ENCODE data around the gene NES. TPM values are rescaled to one million over a fixed set of nuclear protein-coding genes. Genes with fewer than 3 reads are reported as not detected.

The NES gene
- total and polyA plus RNA-seq, 2 of the 8 experiments (the other 6 are each of a cell fraction or from before 2014, with no cell fraction given), result 13.3 to 135 TPM

GRCh38 chr1:156691191-156691590 is 14.0 kb upstream of the NES start:
- no peak overlapping the region for H2AFZ ChIP-seq (ENCODE audit: low read length)
- peaks cover 10% of the 10 kb centered on the region; the same call in 1 of the 2 replicates for H3K23me2 ChIP-seq (ENCODE audit: low read depth, low read length)
- peak overlapping the region in 2 of 4 experiments; percentile 7 to 49; a peak in 3 of 8 replicates for H3K4me3 ChIP-seq (ENCODE audit: extremely low read depth in 1 of 4, insufficient read depth in 2 of 4, low read depth in 3 of 4, low read length in 4 of 4)
- H3K36me3 ChIP-seq (ENCODE audit: control insufficient read depth in 2 of 4, insufficient read depth in 4 of 4, low read length in 3 of 4), result no peaks in the 10 kb centered on the region
- peak in 1 of 2 experiments; percentile 66 for DNase-seq (ENCODE audit: low read depth in 1 of 2, low spot score in 2 of 2)
- H3K4ac ChIP-seq (replicated peaks; ENCODE audit: insufficient read length, low read depth, low read length), result no peak overlapping the region
- peak overlapping the region; percentile 14 to 72 for H3K4me2 ChIP-seq (ENCODE audit: insufficient read depth in 1 of 2, low read depth in 2 of 2, low read length in 2 of 2)
- no peak overlapping the region for H2BK15ac ChIP-seq (ENCODE audit: low read length)
- H2BK120ac ChIP-seq (replicated peaks; ENCODE audit: low read depth, low read length), result no peak overlapping the region
- H3K9me3 ChIP-seq (ENCODE audit: insufficient read depth in 2 of 2, low read depth in 1 of 2, low read length in 1 of 2), result no peaks in the 10 kb centered on the region
- H4K5ac ChIP-seq (ENCODE audit: insufficient read length, low read depth, low read length), result peak overlapping the region; percentile 37
- no peaks in the 10 kb centered on the region for H3K79me2 ChIP-seq (ENCODE audit: control insufficient read depth in 1 of 2, insufficient read depth in 2 of 2, low read length in 2 of 2)
- H2BK5ac ChIP-seq (ENCODE audit: low read depth, low read length), result peak overlapping the region; percentile 97; the same call in 1 of the 2 replicates
- H3K56ac ChIP-seq (replicated peaks; ENCODE audit: insufficient read length, low read depth, low read length), result no peak overlapping the region
- no peak overlapping the region for H3K23ac ChIP-seq (ENCODE audit: insufficient read length)
- peak overlapping the region; percentile 78; the same call in 1 of the 2 replicates for H2BK12ac ChIP-seq (ENCODE audit: low read depth, low read length)
- no peak overlapping the region for H3K9ac ChIP-seq (replicated peaks in 1 of 4; ENCODE audit: extremely low read depth in 1 of 4, low read depth in 3 of 4, low read length in 3 of 4)
- 31% methylated on average over 9 of the region's 10 CpGs; no CpG with 5 or more reads in 1 of the 2 experiments for WGBS, 2 experiments (ENCODE audit: extremely low coverage in 1 of 2, insufficient coverage in 1 of 2, insufficient read length in 1 of 2, insufficient replicate concordance in 2 of 2, low coverage in 1 of 2, low lambda C conversion rate in 2 of 2, missing lambda C conversion rate in 1 of 2)
- H3K14ac ChIP-seq (ENCODE audit: insufficient read length), result no peak overlapping the region
- H4K8ac ChIP-seq (ENCODE audit: extremely low read depth, insufficient read depth, low read length), result no peak overlapping the region
- peaks cover 0 to 7% (median 0%) of the 10 kb centered on the region in 4 experiments; a peak in 2 of 7 replicates for H3K27me3 ChIP-seq (replicated peaks in 1 of 4; ENCODE audit: control insufficient read depth in 3 of 4, extremely low read depth in 1 of 4, insufficient read depth in 3 of 4, low read length in 3 of 4)
- FAIRE-seq, result no peak
- H4K20me1 ChIP-seq (replicated peaks in 1 of 2; ENCODE audit: control insufficient read depth in 1 of 2, insufficient read depth in 2 of 2, low read length in 2 of 2), result no peaks in the 10 kb centered on the region
- ChIA-PET POLR2A (ENCODE audit: partially characterized antibody) (interaction anchor here (0.7 to 13.9 kb wide), 11 partner anchors 9 to 169 kb away, joined by 3 to 530 read pairs (median 8); partner anchors contain the start of genes CRABP2, HDGF, ISG20L2 and METTL25B), CTCF (ENCODE audit: partially characterized antibody) (interaction anchor here (0.6 to 66.0 kb wide), 25 partner anchors 4 to 236 kb away, joined by 3 to 4284 read pairs (median 11); partner anchors contain the start of genes BCAN, CRABP2, HAPLN2 and INSRR)
- H2BK20ac ChIP-seq (ENCODE audit: low read length), result peak overlapping the region; percentile 87
- H3K27ac ChIP-seq (ENCODE audit: low read depth, low read length), result no peak overlapping the region
- peak overlapping the region; percentile 49 for H4K91ac ChIP-seq (replicated peaks; ENCODE audit: insufficient read length, low read length)
- no peak overlapping the region; the same call in 1 of the 2 replicates for H2AK5ac ChIP-seq (ENCODE audit: low read depth, low read length)
- peaks cover 24 to 51% (median 38%) of the 10 kb centered on the region in 4 experiments for H3K4me1 ChIP-seq (replicated peaks in 1 of 4; ENCODE audit: control insufficient read depth in 3 of 4, insufficient read depth in 4 of 4, low read length in 3 of 4)
- no peaks in the 10 kb centered on the region for H3K79me1 ChIP-seq (ENCODE audit: low read depth, low read length)
- H3K18ac ChIP-seq (ENCODE audit: extremely low read depth, low read length), result peak overlapping the region; percentile 48; the same call in 1 of the 2 replicates
- TF ChIP-seq JUND (IDR thresholded peaks at IDR 0.05; ENCODE audit: low read length) (no peak), BCL11A (IDR thresholded peaks at IDR 0.05; ENCODE audit: low read depth in 2 of 2, low read length in 2 of 2) (no peak), BACH1 (IDR thresholded peaks at IDR 0.05; ENCODE audit: low read length) (no peak), SIX5 (IDR thresholded peaks at IDR 0.05; ENCODE audit: low read depth, low read length) (no peak), RNF2 (IDR thresholded peaks at IDR 0.05; ENCODE audit: borderline replicate concordance, low read depth, low read length, missing control alignments, poor library complexity, severe bottlenecking) (no peak), TBP (IDR thresholded peaks at IDR 0.05; ENCODE audit: low read depth, low read length) (no peak), EP300 (IDR thresholded peaks at IDR 0.05; ENCODE audit: borderline replicate concordance in 1 of 2, low read depth in 2 of 2, low read length in 2 of 2) (no peak), KDM5A (IDR thresholded peaks at IDR 0.05; ENCODE audit: low read length) (no peak), KDM4A (IDR thresholded peaks at IDR 0.05; ENCODE audit: low read depth, low read length, severe bottlenecking) (no peak), RAD21 (IDR thresholded peaks at IDR 0.05 in 1 of 2, conservative IDR thresholded peaks at IDR 0.05 in 1 of 2; ENCODE audit: low read depth in 2 of 2, low read length in 2 of 2) (no peak), ASH2L (IDR thresholded peaks at IDR 0.05; ENCODE audit: low read length) (no peak), SRF (IDR thresholded peaks at IDR 0.05; ENCODE audit: low read depth, low read length) (no peak), YY1 (IDR thresholded peaks at IDR 0.05; ENCODE audit: low read depth, low read length) (no peak)
